RWPE1 (cell line): ENCODE data around the gene PHYKPL.
"Not testable (repeated sequence)": the region's sequence is repeated elsewhere in the genome, so short reads cannot be mapped to it uniquely, and the experiment has no call there.

Experiments used
- CTCF ChIA-PET: fragments of 350-600 bp; sonication (Branson Sonifier 250); formaldehyde crosslinking; extraction: SDS; loops from one replicate; lab custom pipeline; 2021; lab: Yijun Ruan, JAX
- POLR2A ChIA-PET: fragments of 400-600 bp; formaldehyde crosslinking; extraction: SDS; loops from one replicate; lab custom pipeline; 2020; ENCODE audit warnings: antibody characterized with exemption; ENCODE audit not compliant: low non-redundant PET; lab: Yijun Ruan, JAX
- DNase-seq: peaks from one replicate; pipeline ENCODE4 v3.0.0; 2012; ENCODE audit warnings: low spot score
- H3K27ac ChIP-seq: fragments of 450-650 bp; 2 replicates; pipeline ENCODE4 v1.5.1; 2017
- CTCF ChIP-seq: fragments of 450-650 bp; conservative IDR thresholded peaks from 2 replicates; pipeline ENCODE4 v1.5.1; 2017; ENCODE audit warnings: low read depth, mild to moderate bottlenecking

PHYKPL gene

GRCh38 chr5:178201221-178201926 lies 31.2 kb downstream of the PHYKPL start:
- ChIA-PET POLR2A (no interaction called here), CTCF (interaction anchor here (0.6 to 1.3 kb wide), 3 partner anchors 57 to 423 kb away, joined by 3 to 4 read pairs (median 3); no protein-coding TSS in a partner anchor)

GRCh38 chr5:178199581-178200434 lies 32.8 kb downstream of the PHYKPL start:
- ChIA-PET CTCF (interaction anchor here (0.6 kb wide), 1 partner anchor 16 kb away, joined by 4 read pairs; no protein-coding TSS in a partner anchor), POLR2A (no interaction called here)
- TF ChIP-seq CTCF, result no peak
- H3K27ac ChIP-seq, result peak overlapping the region; percentile 87
- peak; percentile 66 for DNase-seq

More at GRCh38 chr5:178201221-178201926, 31.2 kb downstream of the PHYKPL start:
- peak overlapping the region; percentile 87 for H3K27ac ChIP-seq
- DNase-seq, result no peak
- no peak for TF ChIP-seq CTCF

DNA sequence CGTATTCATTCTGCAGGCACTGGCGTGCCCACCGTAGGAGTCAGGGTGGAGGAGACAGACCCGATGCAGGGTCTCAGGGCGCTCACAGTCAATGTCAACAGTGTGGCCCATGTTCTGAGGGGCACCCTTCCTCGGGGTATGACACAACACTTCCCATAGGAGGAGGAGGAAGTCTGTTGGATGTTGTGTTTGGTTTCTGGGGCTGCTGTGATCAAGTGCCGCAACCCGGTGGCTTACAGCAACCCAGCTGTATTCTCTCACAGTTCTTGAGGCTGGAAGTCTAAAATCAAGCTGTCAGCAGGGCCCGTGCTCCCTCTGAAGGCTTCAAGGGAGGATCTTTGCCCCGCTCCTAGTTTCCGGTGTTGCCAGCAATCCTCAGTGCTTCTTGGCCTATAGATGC lies 33.9 kb downstream of the PHYKPL start:
- CTCF ChIA-PET, result no interaction called here
- peak overlapping the region; percentile 87; the same call in 1 of the 2 replicates for H3K27ac ChIP-seq
- POLR2A ChIA-PET, result no interaction called here
- TF ChIP-seq CTCF, result no peak
- DNase-seq, result no peak

DNA sequence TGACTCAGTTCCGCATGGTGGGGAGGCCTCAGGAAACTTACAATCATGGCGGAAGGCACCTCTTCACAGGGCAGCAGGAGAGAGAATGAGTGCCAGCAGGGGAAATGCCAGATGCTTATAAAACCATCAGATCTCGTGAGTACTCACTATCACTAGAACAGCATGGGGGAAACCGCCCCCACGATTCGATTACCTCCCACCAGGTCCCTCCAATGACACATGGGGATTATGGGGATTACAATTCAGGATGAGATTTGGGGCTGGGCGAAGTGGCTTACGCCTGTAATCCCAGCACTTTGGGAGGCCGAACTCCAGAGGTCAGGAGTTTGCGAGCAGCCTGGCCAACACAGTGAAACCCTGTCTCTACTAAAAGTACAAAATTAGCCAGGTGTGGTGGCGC lies 34.5 kb downstream of the PHYKPL start:
- POLR2A ChIA-PET, CTCF ChIA-PET, H3K27ac ChIP-seq, DNase-seq: not testable (repeated sequence)

- peak; percentile 17; the same call in 1 of the 2 replicates for TF ChIP-seq CTCF
- DNase-seq, result no peak
- H3K27ac ChIP-seq, result no peak overlapping the region
- ChIA-PET POLR2A (interaction anchor here (0.7 kb wide), 1 partner anchor 404 kb away, joined by 3 read pairs; no protein-coding TSS in a partner anchor), CTCF (interaction anchor here (0.5 to 1.8 kb wide), 4 partner anchors 20 to 121 kb away, joined by 3 to 9 read pairs (median 3); no protein-coding TSS in a partner anchor)
These were observed 35.6 kb downstream of the PHYKPL start for GRCh38 chr5:178196986-178197385.

DNA sequence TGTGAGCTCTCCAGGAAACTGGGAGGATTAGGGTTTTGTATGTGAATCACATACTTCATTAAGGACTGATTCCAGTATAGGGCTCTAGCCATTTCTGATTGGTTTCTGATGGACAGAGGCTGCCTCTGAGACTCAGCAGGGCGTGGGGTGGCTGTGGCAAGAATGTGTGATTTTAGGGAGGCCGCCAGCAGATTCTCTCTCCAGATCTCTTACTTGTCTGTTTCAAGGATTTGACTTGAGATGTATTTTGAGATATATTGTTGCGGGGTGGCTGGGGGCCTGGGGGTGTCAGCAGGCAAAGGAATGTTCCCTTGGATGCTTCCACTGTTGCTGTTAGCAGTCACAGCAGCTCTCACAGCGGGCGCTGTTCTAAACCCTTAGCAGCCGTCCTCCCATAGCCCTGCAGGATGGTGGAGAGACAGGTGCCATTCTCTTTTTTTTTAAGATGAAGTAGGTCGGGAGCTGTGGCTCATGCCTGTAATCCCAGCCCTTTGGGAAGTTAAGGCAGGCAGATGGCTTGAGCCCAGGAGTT lies 36.3 kb downstream of the PHYKPL start:
- H3K27ac ChIP-seq, result no peak overlapping the region
- no peak for TF ChIP-seq CTCF
- CTCF ChIA-PET, result interaction anchor here (1.1 to 1.8 kb wide), 2 partner anchors 76 to 120 kb away, joined by 3 to 9 read pairs; no protein-coding TSS in a partner anchor
- DNase-seq, result no peak
- POLR2A ChIA-PET, result interaction anchor here (0.7 kb wide), 1 partner anchor 404 kb away, joined by 3 read pairs; no protein-coding TSS in a partner anchor
